CD4-positive, CD25-positive, alpha-beta regulatory T cell (primary cell): ENCODE results near the gene CEP70. TPM values are rescaled to one million over a fixed set of nuclear protein-coding genes. Genes with fewer than 3 reads are reported as not detected.

Experiments
- ATAC-seq, 2 donors: fragments of 150-1000 bp; cut with Tn5 transposase; one replicate each; pipeline ENCODE4 v1.10.0; 2021; ENCODE audit warnings: low read depth in 2 of 2, moderate number of reproducible peaks in 2 of 2, moderate library complexity in 1 of 2
- DNase-seq, 3 donors: peaks; one replicate each; pipeline versions ENCODE4 v3.0.0 to v3.0.0-alpha.2; 2012 to 2022; ENCODE audit warnings: mixed read lengths in 1 of 3
- H3K27ac ChIP-seq: one replicate; pipeline ENCODE4 v1.7.0; 2013; ENCODE audit warnings: mild to moderate bottlenecking, low read length; ENCODE audit not compliant: insufficient read depth, poor library complexity, severe bottlenecking
- H3K27me3 ChIP-seq: one replicate; pipeline ENCODE4 v1.7.0; 2013; ENCODE audit warnings: low read length; ENCODE audit not compliant: control insufficient read depth, insufficient read depth
- H3K36me3 ChIP-seq: one replicate; pipeline ENCODE4 v1.7.0; 2013; ENCODE audit warnings: mild to moderate bottlenecking, low read length, moderate library complexity; ENCODE audit not compliant: control insufficient read depth, insufficient read depth
- H3K4me1 ChIP-seq: 2 replicates; pipeline ENCODE4 v1.7.0; 2013; ENCODE audit warnings: mild to moderate bottlenecking, low read length; ENCODE audit not compliant: insufficient read depth, control insufficient read depth, poor library complexity, severe bottlenecking
- H3K4me3 ChIP-seq: one replicate; pipeline ENCODE4 v1.7.0; 2013; ENCODE audit warnings: low read depth, mild to moderate bottlenecking, low read length, moderate library complexity
- H3K9me3 ChIP-seq, 2 experiments: 1 replicate in 1 of 2; 2 replicates in 1 of 2; pipeline ENCODE4 v1.7.0; 2013; ENCODE audit warnings: low read length in 2 of 2, mild to moderate bottlenecking in 1 of 2, moderate library complexity in 1 of 2; ENCODE audit not compliant: control insufficient read depth in 2 of 2
- H3K27ac Mint-ChIP-seq, 3 donors: one replicate each; pipeline ENCODE4 v1.8.0; 2020 to 2022; ENCODE audit warnings: mild to moderate bottlenecking in 3 of 3, mixed read lengths in 3 of 3, moderate library complexity in 2 of 3
- H3K27me3 Mint-ChIP-seq: one replicate; pipeline ENCODE4 v1.8.0; 2022; ENCODE audit warnings: mild to moderate bottlenecking, mixed read lengths
- H3K36me3 Mint-ChIP-seq: one replicate; pipeline ENCODE4 v1.8.0; 2020; ENCODE audit warnings: mixed read lengths
- H3K4me1 Mint-ChIP-seq, 4 donors: one replicate each; pipeline ENCODE4 v1.8.0; 2020 to 2022; ENCODE audit warnings: mixed read lengths in 4 of 4, mild to moderate bottlenecking in 1 of 4
- H3K4me3 Mint-ChIP-seq, 4 donors: one replicate each; pipeline ENCODE4 v1.8.0; 2020 to 2022; ENCODE audit warnings: mild to moderate bottlenecking in 4 of 4, mixed read lengths in 4 of 4, moderate library complexity in 3 of 4
- H3K9me3 Mint-ChIP-seq, 7 donors: one replicate each; pipeline ENCODE4 v1.8.0; 2020 to 2022; ENCODE audit warnings: mixed read lengths in 7 of 7, mild to moderate bottlenecking in 3 of 7, moderate library complexity in 2 of 7
- polyA plus RNA-seq, 4 donors: library from polyadenylated mRNA; unstranded; fragments of 300-500 nt; fragmentation: Illumina TruSeq; gene quantifications; one replicate each; pipeline ENCODE4 v1.2.3, GENCODE V29; 2021
- total RNA-seq: library from RNA; stranded (reverse); gene quantifications from one replicate; pipeline ENCODE4 v1.2.3, GENCODE V29; 2022

CEP70 gene
- total and polyA plus RNA-seq, 5 donors from 2014 or later = 3.8 to 15.6 (median 6.5) TPM

GRCh38 chr3:138474163-138474562 lies 119.9 kb downstream of the CEP70 start:
- no peak for DNase-seq
- Mint-ChIP-seq H3K27me3 (peaks cover 23% of the 10 kb centered on the region), H3K9me3 (peaks cover 0 to 2% (median 0%) of the 10 kb centered on the region in 7 donors), H3K27ac (no peak overlapping the region), H3K4me1 (no peaks in the 10 kb centered on the region), H3K4me3 (no peak overlapping the region), H3K36me3 (no peaks in the 10 kb centered on the region)
- H3K36me3 ChIP-seq = no peaks in the 10 kb centered on the region
- no peaks in the 10 kb centered on the region for H3K4me1 ChIP-seq
- H3K27me3 ChIP-seq = peaks cover 3% of the 10 kb centered on the region
- no peak overlapping the region for H3K27ac ChIP-seq
- H3K4me3 ChIP-seq = no peak overlapping the region
- no peak for ATAC-seq
- no peaks in the 10 kb centered on the region for H3K9me3 ChIP-seq

- Histone ChIP-seq H3K4me1 (no peaks in the 10 kb centered on the region), H3K36me3 (no peaks in the 10 kb centered on the region), H3K27ac (no peak overlapping the region), H3K9me3 (no peaks in the 10 kb centered on the region), H3K4me3 (no peak overlapping the region), H3K27me3 (peaks cover 3% of the 10 kb centered on the region)
- H3K4me3 Mint-ChIP-seq = no peak overlapping the region
- H3K9me3 Mint-ChIP-seq = peaks cover 0 to 2% (median 0%) of the 10 kb centered on the region in 7 donors
- no peak overlapping the region for H3K27ac Mint-ChIP-seq
- H3K27me3 Mint-ChIP-seq = peaks cover 26% of the 10 kb centered on the region
- no peaks in the 10 kb centered on the region for H3K4me1 Mint-ChIP-seq
- DNase-seq (no peak), ATAC-seq (no peak)
- H3K36me3 Mint-ChIP-seq = no peaks in the 10 kb centered on the region
Measured at GRCh38 chr3:138473391-138473790, 120.7 kb downstream of the CEP70 start.

- Histone ChIP-seq H3K9me3 (no peaks in the 10 kb centered on the region), H3K27me3 (peaks cover 3% of the 10 kb centered on the region), H3K27ac (no peak overlapping the region), H3K4me3 (no peak overlapping the region), H3K36me3 (no peaks in the 10 kb centered on the region), H3K4me1 (no peaks in the 10 kb centered on the region)
- ATAC-seq (no peak), DNase-seq (no peak)
- peaks cover 26% of the 10 kb centered on the region for H3K27me3 Mint-ChIP-seq
- no peak overlapping the region for H3K4me3 Mint-ChIP-seq
- H3K4me1 Mint-ChIP-seq = no peaks in the 10 kb centered on the region
- H3K9me3 Mint-ChIP-seq = peaks cover 0 to 2% (median 0%) of the 10 kb centered on the region in 7 donors
- H3K36me3 Mint-ChIP-seq = no peaks in the 10 kb centered on the region
- no peak overlapping the region for H3K27ac Mint-ChIP-seq
Measured at GRCh38 chr3:138472141-138472825, 121.8 kb downstream of the CEP70 start.

GRCh38 chr3:138471481-138471880 lies 122.6 kb downstream of the CEP70 start:
- DNase-seq = no peak
- Histone ChIP-seq H3K27ac (no peak overlapping the region), H3K4me1 (no peaks in the 10 kb centered on the region), H3K27me3 (peaks cover 3% of the 10 kb centered on the region), H3K4me3 (no peak overlapping the region), H3K9me3 (no peaks in the 10 kb centered on the region), H3K36me3 (no peaks in the 10 kb centered on the region)
- Mint-ChIP-seq H3K4me1 (no peaks in the 10 kb centered on the region), H3K27me3 (peaks cover 26% of the 10 kb centered on the region), H3K4me3 (no peak overlapping the region), H3K27ac (no peak overlapping the region), H3K9me3 (peaks cover 0 to 2% (median 0%) of the 10 kb centered on the region in 7 donors), H3K36me3 (no peaks in the 10 kb centered on the region)
- no peak for ATAC-seq

- no peak for ATAC-seq
- H3K4me3 Mint-ChIP-seq = no peak overlapping the region
Measured at GRCh38 chr3:138470687-138471086, 123.4 kb downstream of the CEP70 start.

GRCh38 chr3:138469874-138470273 lies 124.2 kb downstream of the CEP70 start:
- H3K36me3 ChIP-seq = no peaks in the 10 kb centered on the region
- H3K4me3 ChIP-seq = no peak overlapping the region
- H3K27me3 ChIP-seq = no peaks in the 10 kb centered on the region
- no peak overlapping the region for H3K27ac Mint-ChIP-seq
- no peaks in the 10 kb centered on the region for H3K9me3 ChIP-seq
- H3K4me1 Mint-ChIP-seq = no peaks in the 10 kb centered on the region
- H3K4me1 ChIP-seq = no peaks in the 10 kb centered on the region
- DNase-seq (no peak), ATAC-seq (no peak)
- H3K4me3 Mint-ChIP-seq = no peak overlapping the region
- H3K36me3 Mint-ChIP-seq = no peaks in the 10 kb centered on the region
- H3K9me3 Mint-ChIP-seq = no peaks in the 10 kb centered on the region
- H3K27ac ChIP-seq = no peak overlapping the region
- peaks cover 18% of the 10 kb centered on the region for H3K27me3 Mint-ChIP-seq

More at GRCh38 chr3:138470687-138471086, 123.4 kb downstream of the CEP70 start:
- Mint-ChIP-seq H3K9me3 (no peaks in the 10 kb centered on the region), H3K27ac (no peak overlapping the region), H3K4me1 (no peaks in the 10 kb centered on the region), H3K27me3 (peaks cover 20% of the 10 kb centered on the region), H3K36me3 (no peaks in the 10 kb centered on the region)
- Histone ChIP-seq H3K4me3 (no peak overlapping the region), H3K9me3 (no peaks in the 10 kb centered on the region), H3K36me3 (no peaks in the 10 kb centered on the region), H3K4me1 (no peaks in the 10 kb centered on the region), H3K27ac (no peak overlapping the region), H3K27me3 (no peaks in the 10 kb centered on the region)
- DNase-seq = no peak

GRCh38 chr3:138468886-138469285 lies 125.2 kb downstream of the CEP70 start:
- Mint-ChIP-seq H3K9me3 (no peaks in the 10 kb centered on the region), H3K4me3 (no peak overlapping the region), H3K36me3 (no peaks in the 10 kb centered on the region), H3K27ac (no peak overlapping the region), H3K27me3 (peaks cover 18% of the 10 kb centered on the region), H3K4me1 (no peaks in the 10 kb centered on the region)
- Histone ChIP-seq H3K4me3 (no peak overlapping the region), H3K4me1 (no peaks in the 10 kb centered on the region), H3K9me3 (no peaks in the 10 kb centered on the region), H3K27ac (no peak overlapping the region), H3K27me3 (no peaks in the 10 kb centered on the region), H3K36me3 (no peaks in the 10 kb centered on the region)
- DNase-seq (no peak), ATAC-seq (no peak)

GRCh38 chr3:138468451-138468850 lies 125.6 kb downstream of the CEP70 start:
- Histone ChIP-seq H3K9me3 (no peaks in the 10 kb centered on the region), H3K4me1 (no peaks in the 10 kb centered on the region), H3K27me3 (no peaks in the 10 kb centered on the region), H3K4me3 (no peak overlapping the region), H3K27ac (no peak overlapping the region), H3K36me3 (no peaks in the 10 kb centered on the region)
- Mint-ChIP-seq H3K27me3 (peaks cover 18% of the 10 kb centered on the region), H3K27ac (no peak overlapping the region), H3K36me3 (no peaks in the 10 kb centered on the region), H3K4me3 (no peak overlapping the region), H3K9me3 (no peaks in the 10 kb centered on the region), H3K4me1 (no peaks in the 10 kb centered on the region)
- ATAC-seq = no peak
- DNase-seq = no peak
